ENCODE data around the gene LEO1. TPM values are rescaled to one million over a fixed set of nuclear protein-coding genes. Genes with fewer than 3 reads are reported as not detected.

The LEO1 gene
- total and polyA plus RNA-seq, 8 donors: 3.0 to 8.1 (median 5.3) TPM

- intact Hi-C loops (cut with DNase I): no loop called here
- H3K9me3 ChIP-seq: no peaks in the 10 kb centered on the region
- H3K36me3 ChIP-seq: peaks cover 0 to under 1% (median 0%) of the 10 kb centered on the region in 3 donors
- H3K27ac ChIP-seq: no peak overlapping the region
- WGBS, 2 donors: 90 to 93% methylated on average over 4 of the region's 4 CpGs
- no peak overlapping the region for H3K4me3 ChIP-seq
- no peak for DNase-seq
- H3K4me1 ChIP-seq: peaks cover 0 to 7% (median 1%) of the 10 kb centered on the region in 3 donors
- FAIRE-seq: no peak
- TF ChIP-seq, protein P1, sequence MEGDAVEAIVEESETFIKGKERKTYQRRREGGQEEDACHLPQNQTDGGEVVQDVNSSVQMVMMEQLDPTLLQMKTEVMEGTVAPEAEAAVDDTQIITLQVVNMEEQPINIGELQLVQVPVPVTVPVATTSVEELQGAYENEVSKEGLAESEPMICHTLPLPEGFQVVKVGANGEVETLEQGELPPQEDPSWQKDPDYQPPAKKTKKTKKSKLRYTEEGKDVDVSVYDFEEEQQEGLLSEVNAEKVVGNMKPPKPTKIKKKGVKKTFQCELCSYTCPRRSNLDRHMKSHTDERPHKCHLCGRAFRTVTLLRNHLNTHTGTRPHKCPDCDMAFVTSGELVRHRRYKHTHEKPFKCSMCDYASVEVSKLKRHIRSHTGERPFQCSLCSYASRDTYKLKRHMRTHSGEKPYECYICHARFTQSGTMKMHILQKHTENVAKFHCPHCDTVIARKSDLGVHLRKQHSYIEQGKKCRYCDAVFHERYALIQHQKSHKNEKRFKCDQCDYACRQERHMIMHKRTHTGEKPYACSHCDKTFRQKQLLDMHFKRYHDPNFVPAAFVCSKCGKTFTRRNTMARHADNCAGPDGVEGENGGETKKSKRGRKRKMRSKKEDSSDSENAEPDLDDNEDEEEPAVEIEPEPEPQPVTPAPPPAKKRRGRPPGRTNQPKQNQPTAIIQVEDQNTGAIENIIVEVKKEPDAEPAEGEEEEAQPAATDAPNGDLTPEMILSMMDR (IDR thresholded peaks at IDR 0.05): no peak
- no peaks in the 10 kb centered on the region for H3K27me3 ChIP-seq
- ATAC-seq: no peak
Measured at GRCh38 chr15:51965691-51966090, 5.9 kb downstream of the LEO1 start.

DNA sequence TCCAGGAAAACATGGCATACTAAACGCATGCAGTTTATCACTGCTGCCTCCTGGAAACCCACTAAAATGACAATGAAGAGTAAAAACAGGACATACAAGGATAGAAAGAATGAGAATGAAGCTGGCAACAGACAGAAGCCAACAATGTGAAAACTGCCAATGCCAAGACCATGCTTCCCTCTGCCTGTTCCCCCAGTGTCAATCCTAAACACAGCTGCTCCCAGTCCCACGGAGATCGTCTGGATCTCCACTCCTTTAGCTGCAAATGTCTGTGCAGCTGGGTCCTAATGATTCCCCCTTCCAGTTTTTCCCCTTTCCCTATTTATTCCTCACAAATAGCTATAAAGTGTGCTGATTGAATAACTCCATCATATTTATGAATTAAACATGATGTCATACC is 16.1 kb downstream of the LEO1 start:
- peak in 2 of 4 donors; percentile 30 to 53 for ATAC-seq
- TF ChIP-seq, protein P1 (IDR thresholded peaks at IDR 0.05): no peak
- no peaks in the 10 kb centered on the region for H3K9me3 ChIP-seq
- H3K36me3 ChIP-seq: peaks cover 0 to 14% (median 2%) of the 10 kb centered on the region in 3 donors
- no peak overlapping the region for H3K27ac ChIP-seq
- WGBS, 2 donors: 41 to 67% methylated on average over 3 of the region's 3 CpGs
- intact Hi-C loops (cut with DNase I): no loop called here
- peak in 1 of 6 donors; percentile 13 for DNase-seq
- H3K4me1 ChIP-seq: no peaks in the 10 kb centered on the region
- H3K27me3 ChIP-seq: no peaks in the 10 kb centered on the region
- FAIRE-seq: no peak
- no peak overlapping the region for H3K4me3 ChIP-seq

GRCh38 chr15:51952805-51953204 is 18.8 kb downstream of the LEO1 start:
- H3K4me1 ChIP-seq: no peaks in the 10 kb centered on the region
- DNase-seq (no peak), ATAC-seq (no peak), FAIRE-seq (no peak)
- H3K4me3 ChIP-seq: no peak overlapping the region
- peaks cover 0 to 24% (median 8%) of the 10 kb centered on the region in 3 donors for H3K36me3 ChIP-seq
- intact Hi-C loops (cut with DNase I): no loop called here
- no peaks in the 10 kb centered on the region for H3K27me3 ChIP-seq
- WGBS, 2 donors: 81 to 88% methylated on average over 3 of the region's 3 CpGs
- no peaks in the 10 kb centered on the region for H3K9me3 ChIP-seq
- TF ChIP-seq, protein P1 (IDR thresholded peaks at IDR 0.05): no peak
- no peak overlapping the region for H3K27ac ChIP-seq

DNA sequence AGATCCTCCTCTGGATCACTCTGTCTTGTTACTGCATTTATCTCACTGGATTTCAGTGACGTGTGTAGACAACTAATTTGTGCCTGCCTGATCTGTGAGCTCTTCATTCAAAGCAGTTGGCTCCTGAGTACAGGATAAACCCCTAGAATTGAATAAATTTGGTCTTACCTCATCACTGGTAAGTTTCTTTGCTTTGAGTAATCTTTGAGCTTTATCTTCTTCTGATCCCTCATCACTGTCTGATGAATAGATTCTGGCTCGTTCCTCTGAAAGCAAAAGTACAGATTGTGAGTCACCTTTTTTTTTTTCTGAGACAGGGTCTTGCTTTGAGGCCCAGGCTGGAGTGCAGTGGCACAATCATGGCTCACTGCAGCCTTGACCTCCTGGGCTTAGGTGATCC is 24.5 kb downstream of the LEO1 start:
- 41 to 91% methylated on average over 2 of the region's 2 CpGs for WGBS, 2 donors
- DNase-seq (no peak), ATAC-seq (no peak), FAIRE-seq (no peak)
- TF ChIP-seq, protein P1 (IDR thresholded peaks at IDR 0.05): no peak
- peaks cover 7 to 35% (median 8%) of the 10 kb centered on the region in 3 donors for H3K36me3 ChIP-seq
- H3K27me3 ChIP-seq: no peaks in the 10 kb centered on the region
- no peak overlapping the region for H3K27ac ChIP-seq
- H3K9me3 ChIP-seq: no peaks in the 10 kb centered on the region
- no peaks in the 10 kb centered on the region for H3K4me1 ChIP-seq
- no peak overlapping the region for H3K4me3 ChIP-seq
- intact Hi-C loops (cut with DNase I): no loop called here

DNA sequence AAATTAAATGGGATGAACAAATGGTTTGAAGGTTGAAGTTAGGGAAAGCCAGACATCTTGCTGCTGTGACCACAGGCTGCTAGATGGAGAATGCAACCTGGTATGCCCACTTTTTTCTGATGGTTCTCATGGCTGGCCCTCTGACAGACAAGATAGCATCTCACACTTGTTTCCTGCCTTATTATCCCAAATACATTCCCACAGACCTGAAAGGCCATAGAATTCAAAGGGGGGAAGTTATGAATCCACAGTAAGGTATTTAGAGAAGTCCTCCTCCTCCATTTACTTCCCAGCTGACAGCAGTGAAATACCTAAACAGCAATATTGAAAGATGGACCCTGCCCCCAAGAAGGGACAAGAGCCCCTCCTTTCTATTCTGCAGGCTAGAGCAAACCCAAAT is 32.4 kb downstream of the LEO1 start:
- TF ChIP-seq, protein P1 (IDR thresholded peaks at IDR 0.05): no peak
- ATAC-seq: no peak
- FAIRE-seq: no peak

More for the DNA sequence above, 32.4 kb downstream of the LEO1 start:
- H3K27me3 ChIP-seq: no peaks in the 10 kb centered on the region
- no peaks in the 10 kb centered on the region for H3K4me1 ChIP-seq
- intact Hi-C loops (cut with DNase I): loop anchor here in 1 of 3 donors (10.0 kb wide), 1 partner anchor 64 kb away; no protein-coding TSS in a partner anchor
- no peaks in the 10 kb centered on the region for H3K36me3 ChIP-seq
- H3K27ac ChIP-seq: no peak overlapping the region
- H3K9me3 ChIP-seq: no peaks in the 10 kb centered on the region
- DNase-seq: no peak
- H3K4me3 ChIP-seq: no peak overlapping the region
